GM12874 (cell line): ENCODE results near the gene UBE2K.

Experiments
- TF ChIP-seq, protein P1 (sequence below): IDR thresholded peaks from 2 replicates; pipeline ENCODE4 v1.5.1; 2011; ENCODE audit warnings: low read depth, mild to moderate bottlenecking, control low read depth, low read length, moderate library complexity; ENCODE audit not compliant: insufficient read depth

The UBE2K gene

DNA sequence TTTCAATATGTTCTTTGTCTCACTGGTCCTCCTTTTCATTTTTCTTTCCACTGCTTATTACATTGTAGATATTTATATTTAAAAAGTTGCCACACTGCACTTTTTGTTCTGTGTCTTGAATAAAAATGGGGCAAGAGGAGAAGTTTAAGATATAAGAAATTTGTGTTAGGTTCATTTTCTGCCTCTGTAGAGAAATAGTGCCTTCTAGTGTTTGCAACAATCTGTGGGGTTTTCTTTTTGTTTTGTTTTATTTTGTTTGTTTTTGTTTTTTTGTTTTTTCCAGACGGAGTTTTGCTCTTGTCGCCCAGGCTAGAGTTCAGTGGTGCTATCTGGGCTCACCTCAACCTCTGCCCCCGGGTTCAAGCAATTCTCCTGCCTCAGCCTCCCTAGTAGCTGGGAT, 39.2 kb upstream of the UBE2K start:
- TF ChIP-seq, protein P1, sequence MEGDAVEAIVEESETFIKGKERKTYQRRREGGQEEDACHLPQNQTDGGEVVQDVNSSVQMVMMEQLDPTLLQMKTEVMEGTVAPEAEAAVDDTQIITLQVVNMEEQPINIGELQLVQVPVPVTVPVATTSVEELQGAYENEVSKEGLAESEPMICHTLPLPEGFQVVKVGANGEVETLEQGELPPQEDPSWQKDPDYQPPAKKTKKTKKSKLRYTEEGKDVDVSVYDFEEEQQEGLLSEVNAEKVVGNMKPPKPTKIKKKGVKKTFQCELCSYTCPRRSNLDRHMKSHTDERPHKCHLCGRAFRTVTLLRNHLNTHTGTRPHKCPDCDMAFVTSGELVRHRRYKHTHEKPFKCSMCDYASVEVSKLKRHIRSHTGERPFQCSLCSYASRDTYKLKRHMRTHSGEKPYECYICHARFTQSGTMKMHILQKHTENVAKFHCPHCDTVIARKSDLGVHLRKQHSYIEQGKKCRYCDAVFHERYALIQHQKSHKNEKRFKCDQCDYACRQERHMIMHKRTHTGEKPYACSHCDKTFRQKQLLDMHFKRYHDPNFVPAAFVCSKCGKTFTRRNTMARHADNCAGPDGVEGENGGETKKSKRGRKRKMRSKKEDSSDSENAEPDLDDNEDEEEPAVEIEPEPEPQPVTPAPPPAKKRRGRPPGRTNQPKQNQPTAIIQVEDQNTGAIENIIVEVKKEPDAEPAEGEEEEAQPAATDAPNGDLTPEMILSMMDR = no peak

DNA sequence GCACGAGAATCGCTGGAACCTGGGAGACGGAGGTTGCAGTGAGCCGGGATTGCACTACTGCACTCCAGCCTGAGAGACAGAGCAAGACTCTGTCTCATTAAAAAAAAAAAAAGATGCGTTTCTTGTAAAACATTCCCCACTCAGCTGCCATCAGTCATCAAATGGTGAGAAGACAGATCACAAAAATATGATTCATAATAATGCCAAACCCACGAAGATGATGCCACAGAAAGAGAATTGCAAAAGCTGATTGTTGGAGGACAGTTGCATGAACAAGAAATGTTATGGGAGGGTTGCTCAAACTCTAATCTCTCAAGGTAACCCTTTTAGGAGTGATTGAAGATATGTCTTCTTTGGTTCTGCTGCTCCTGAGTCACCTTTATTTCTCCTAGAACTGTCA, 37.9 kb upstream of the UBE2K start:
- TF ChIP-seq, protein P1 = no peak

DNA sequence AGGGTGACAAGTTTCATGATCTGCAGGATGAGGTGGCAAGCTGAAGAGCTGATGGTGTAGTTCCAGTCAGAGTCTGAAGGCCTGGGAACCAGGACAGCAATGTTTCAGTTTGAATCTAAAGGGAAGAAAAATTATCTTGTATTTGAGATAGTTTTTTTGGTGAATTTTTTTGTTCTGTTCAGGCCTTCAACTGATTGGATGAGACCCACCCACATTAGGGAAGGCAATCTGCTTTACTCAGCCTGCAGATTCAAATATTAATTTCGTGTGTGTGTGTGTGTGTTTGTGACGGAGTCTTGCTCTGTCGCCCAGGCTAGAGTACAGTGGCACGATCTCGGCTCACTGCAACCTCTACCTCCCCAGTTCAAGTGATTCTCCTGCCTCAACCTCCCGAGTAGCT, 37.2 kb upstream of the UBE2K start:
- TF ChIP-seq, protein P1 = no peak

DNA sequence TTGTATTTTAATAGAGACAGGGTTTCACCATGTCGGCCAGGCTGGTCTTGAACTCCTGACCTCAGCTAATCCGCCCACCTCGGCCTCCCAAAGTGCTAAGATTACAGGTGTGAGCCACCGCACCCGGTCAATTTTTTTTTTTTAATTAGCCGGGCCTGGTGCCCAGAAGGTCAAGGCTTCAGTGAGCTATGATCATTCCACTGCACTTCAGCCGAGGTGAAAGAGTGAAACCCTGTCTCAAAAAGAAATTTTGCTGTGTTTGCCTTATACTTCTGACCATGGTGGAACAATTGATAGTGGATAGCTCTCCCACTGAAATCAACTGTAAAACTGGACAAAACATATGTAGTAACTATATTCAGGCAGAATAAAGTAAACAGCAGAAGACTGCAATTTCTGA, 35.3 kb upstream of the UBE2K start:
- TF ChIP-seq, protein P1 = no peak

DNA sequence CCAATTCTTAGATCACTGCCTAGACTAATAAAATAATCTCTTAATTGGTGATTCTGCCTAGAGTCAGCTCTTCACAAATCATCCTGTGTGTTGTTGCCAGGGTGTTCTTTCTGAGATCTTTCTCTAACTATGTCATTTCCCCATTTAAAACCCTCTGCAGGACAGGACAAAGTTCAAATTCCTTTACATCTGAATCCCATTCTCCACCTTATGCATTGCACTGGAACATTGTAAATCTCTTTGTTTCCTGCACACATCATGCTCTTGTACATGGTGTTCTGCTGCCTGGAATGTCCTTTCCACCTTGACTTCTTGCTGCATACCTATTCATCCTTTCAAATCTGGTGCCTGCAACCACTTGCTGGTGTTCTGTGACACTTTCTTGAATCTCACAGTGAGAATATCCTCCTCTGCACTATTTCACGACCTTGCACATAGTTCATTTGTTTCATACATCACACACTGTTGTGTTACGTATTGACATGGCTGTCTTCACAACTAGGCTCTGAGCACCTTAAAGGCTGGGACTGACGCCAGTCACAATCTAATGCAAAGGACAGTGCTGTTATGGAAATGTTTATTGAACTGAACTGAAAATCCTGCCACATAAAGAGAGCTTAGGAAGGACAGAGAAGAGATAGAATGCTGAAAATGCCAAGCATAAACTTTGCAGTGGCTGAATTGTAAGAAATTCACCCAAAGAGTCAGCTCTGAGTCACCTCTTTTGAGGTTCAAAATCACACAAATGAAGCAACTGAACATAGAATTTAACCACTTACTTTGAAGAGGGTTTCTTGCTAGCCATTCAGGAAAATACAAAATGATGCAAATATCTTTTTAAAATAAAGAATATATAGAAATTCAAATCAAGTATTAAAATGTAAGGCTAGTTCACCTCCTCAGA, 32.9 kb upstream of the UBE2K start:
- TF ChIP-seq, protein P1 = no peak

DNA sequence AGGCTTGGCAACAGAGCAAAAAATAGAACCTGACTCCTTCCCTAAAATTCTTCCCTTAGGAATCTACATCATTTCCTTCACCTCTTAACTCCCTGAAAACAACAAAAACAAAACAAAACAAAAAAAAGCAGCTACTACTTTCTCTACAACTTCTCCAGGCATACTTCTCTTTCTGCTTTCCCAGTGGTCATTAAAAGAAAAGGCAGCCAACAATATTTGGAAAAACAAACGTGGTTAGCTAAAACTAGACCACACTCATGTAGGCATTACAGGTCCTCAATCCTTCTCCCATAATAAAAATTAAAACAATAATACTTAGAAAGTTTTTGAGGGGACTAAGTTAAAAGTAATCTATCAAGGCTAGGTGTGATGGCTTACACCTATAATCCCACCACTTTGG, 30.2 kb upstream of the UBE2K start:
- TF ChIP-seq, protein P1 = no peak

DNA sequence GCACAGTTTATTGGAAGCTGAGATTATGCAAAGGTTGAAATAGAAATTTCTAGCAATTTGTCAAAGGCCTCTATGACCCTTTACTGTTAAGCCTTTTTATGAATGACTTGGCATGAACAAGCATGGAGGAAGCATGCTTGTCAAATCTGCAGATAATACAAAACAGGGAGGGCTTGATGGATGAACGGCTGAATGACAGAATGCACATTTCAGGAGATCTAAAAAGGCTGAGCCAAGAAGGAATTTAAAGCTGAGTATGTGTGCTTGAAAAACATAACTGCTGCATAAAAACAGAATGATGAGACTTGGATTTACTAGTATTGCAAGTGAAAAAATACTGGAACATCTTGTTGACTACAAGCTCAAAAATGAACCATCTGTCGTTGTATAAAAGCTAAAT, 29.0 kb upstream of the UBE2K start:
- TF ChIP-seq, protein P1 = no peak
